Fibroblast of lung (primary cell): ENCODE measurements around the gene GNAZ.

Experiments used
- EZH2 ChIP-seq: IDR thresholded peaks from 2 replicates; pipeline ENCODE4 v1.5.1; 2012; ENCODE audit warnings: low read length, control low read depth, mild to moderate bottlenecking; ENCODE audit errors: missing control alignments
- TF ChIP-seq, protein P1 (sequence below), 2 donors: IDR thresholded peaks in 1 of 2; conservative IDR thresholded peaks in 1 of 2; 1 replicate in 1 of 2; 2 replicates in 1 of 2; pipeline ENCODE4 v1.5.1; 2011 to 2012; ENCODE audit warnings: low read length in 2 of 2, control low read depth in 1 of 2, inconsistent platforms in 1 of 2, low read depth in 1 of 2, mild to moderate bottlenecking in 1 of 2

DNA sequence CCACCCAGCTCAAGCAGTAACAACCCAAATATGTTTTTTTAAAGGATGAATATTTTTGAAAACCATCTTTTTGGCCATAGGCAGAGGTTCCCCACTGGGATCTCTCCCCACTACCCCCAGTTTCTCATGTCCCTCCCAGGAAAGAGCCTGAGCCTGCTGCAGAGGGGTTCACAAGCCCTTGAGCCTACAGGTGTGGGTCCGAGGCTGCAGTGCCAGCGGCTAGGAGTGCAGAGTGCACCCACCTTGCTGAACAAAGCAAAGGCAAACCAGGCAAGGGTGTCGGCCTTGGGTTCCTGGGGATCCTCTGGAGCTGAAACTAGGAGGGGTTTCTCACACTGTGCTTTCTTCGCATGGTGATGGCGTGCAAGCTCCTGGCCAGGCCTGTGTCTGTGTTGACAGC lies 35.0 kb downstream of the GNAZ start:
- TF ChIP-seq, protein P1, sequence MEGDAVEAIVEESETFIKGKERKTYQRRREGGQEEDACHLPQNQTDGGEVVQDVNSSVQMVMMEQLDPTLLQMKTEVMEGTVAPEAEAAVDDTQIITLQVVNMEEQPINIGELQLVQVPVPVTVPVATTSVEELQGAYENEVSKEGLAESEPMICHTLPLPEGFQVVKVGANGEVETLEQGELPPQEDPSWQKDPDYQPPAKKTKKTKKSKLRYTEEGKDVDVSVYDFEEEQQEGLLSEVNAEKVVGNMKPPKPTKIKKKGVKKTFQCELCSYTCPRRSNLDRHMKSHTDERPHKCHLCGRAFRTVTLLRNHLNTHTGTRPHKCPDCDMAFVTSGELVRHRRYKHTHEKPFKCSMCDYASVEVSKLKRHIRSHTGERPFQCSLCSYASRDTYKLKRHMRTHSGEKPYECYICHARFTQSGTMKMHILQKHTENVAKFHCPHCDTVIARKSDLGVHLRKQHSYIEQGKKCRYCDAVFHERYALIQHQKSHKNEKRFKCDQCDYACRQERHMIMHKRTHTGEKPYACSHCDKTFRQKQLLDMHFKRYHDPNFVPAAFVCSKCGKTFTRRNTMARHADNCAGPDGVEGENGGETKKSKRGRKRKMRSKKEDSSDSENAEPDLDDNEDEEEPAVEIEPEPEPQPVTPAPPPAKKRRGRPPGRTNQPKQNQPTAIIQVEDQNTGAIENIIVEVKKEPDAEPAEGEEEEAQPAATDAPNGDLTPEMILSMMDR (conservative IDR thresholded peaks at IDR 0.05 in 1 of 2, IDR thresholded peaks at IDR 0.05 in 1 of 2; ENCODE audit: low read depth in 1 of 2, low read length in 2 of 2): no peak
- TF ChIP-seq EZH2: no peak
